ENCODE results near the gene SLC2A4.

- no peak for TF ChIP-seq SUZ12 (IDR thresholded peaks at IDR 0.05; ENCODE audit: extremely low read depth, insufficient read depth, insufficient read length)
- no peak for TF ChIP-seq YY1 (IDR thresholded peaks at IDR 0.05; ENCODE audit: insufficient read depth, insufficient read length)
Measured at GRCh38 chr17:7232114-7232513, 49.4 kb upstream of the SLC2A4 start.
